Measurements from ENCODE around the gene NEK3.
"Not testable (repeated sequence)": the region's sequence is repeated elsewhere in the genome, so short reads cannot be mapped to it uniquely, and the experiment has no call there.

The NEK3 gene

GRCh38 chr13:52169839-52170238, 10.4 kb upstream of the NEK3 start:
- DNase-seq (ENCODE audit: low read depth in 2 of 2), result no peak

DNA sequence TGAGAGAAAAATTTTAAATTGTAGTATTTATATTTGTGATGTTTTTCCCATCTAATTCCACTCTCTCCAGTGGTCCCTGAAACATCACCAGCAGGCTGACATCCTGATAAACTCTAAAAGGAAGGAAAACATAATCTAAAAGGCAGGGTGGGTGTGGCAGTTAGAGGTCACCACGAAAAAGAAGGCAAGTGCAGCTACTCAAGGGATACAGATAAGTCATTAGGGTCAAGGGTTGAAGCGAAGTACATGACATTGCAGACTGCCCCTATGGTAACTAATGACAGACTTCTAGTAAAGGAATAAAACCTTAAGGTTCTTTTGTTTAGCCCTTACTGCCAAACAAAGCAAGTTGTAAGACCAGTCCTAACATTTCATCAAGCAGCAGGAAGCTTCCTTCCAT, 6.0 kb upstream of the NEK3 start:
- no peak for DNase-seq (ENCODE audit: low read depth in 2 of 2)

- DNase-seq (ENCODE audit: low read depth in 2 of 2), result no peak
Measured at GRCh38 chr13:52164989-52165388, 5.6 kb upstream of the NEK3 start.

GRCh38 chr13:52163878-52164277, 4.5 kb upstream of the NEK3 start:
- not testable (repeated sequence) for DNase-seq (ENCODE audit: low read depth in 2 of 2)

DNA sequence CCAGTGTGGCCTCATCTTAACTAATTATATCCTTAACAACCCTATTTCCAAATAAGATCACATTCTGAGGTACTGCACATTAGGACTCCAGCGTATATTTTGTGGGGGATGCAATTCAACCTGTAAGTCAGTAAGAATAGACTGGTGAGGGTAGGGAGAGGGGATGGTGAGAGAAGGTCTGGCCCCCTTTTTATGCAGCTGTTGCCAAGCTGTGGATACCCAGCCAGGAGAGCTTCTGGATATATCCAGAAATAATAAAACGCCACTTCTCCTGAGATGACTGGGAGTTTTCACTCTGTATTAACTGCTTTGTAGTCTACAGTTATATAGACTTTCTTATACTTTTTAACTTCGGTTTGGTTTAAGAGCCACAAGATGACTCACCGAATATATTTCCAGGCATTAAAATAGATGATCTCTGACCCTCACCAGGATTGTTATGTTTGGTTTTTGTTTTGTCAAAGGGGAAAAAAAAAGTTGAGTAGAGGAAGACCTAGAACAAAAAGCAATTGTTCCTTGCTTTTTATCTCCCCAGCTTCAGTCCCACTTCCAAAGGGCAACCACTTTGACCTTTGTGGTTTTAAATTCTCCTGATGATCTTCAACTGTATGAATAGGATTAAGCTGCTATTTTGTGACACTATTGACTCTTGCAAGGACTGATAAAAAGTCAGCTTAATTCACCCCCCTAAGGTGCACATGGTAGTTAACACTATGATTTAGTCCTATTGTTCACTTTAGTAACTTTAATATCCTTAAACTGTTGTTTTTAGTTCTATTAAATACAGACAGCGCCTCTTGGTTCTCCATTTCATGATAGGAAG, 3.1 kb upstream of the NEK3 start:
- DNase-seq (ENCODE audit: low read depth in 2 of 2), result no peak

GRCh38 chr13:52161181-52161646, 1.8 kb upstream of the NEK3 start:
- DNase-seq (ENCODE audit: low read depth in 2 of 2), result no peak

GRCh38 chr13:52160506-52160905, 1.1 kb upstream of the NEK3 start:
- no peak for DNase-seq (ENCODE audit: low read depth in 2 of 2)

DNA sequence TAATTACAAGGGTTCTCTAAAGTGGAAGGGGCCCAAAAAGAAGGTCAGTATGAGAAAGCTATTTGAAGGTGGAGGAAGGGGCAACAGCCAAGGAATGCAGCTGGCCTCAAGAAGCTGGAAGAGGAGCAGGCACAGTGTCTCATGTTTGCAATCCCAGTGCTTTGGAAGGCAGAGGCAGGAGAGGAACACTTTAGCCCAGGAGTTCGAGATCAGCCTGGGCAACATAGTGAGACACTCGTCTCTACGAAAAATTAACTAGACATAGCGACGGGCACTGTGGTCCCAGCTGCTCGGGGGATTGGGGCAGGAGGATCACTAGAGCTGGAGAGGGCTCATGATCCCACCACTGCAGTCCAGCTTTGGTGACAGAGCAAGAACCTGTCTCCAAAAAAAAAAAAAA, 656 bp upstream of the NEK3 start:
- DNase-seq (ENCODE audit: low read depth in 2 of 2), result no peak

DNA sequence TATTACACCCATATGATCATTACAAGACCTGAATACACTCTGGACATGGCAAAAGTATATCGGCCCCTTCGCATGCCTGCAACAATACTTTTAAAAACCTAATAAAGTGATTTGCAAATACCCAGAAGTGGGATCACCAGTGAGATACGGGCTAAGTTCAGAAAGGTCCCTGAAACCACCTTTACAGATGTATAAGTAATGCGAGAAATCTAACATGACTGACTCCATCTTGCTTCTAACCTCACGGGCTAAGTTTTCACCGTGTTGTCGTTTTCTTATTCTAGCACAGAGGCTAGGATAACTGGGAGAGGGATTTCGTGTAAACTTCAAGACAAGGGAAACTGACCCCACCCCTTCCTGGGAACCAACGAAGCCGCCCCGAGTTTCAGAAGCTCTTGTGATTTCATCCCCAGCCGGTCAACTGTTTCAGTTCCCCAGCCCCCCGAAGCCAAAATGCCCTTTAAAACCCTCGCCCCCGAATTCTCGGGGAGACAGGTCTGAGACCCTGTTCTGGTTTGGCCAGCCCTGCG, 703 bp downstream of the NEK3 start:
- no peak for DNase-seq (ENCODE audit: low read depth in 2 of 2)

- DNase-seq (ENCODE audit: low read depth in 2 of 2), result no peak
Measured at GRCh38 chr13:52156724-52157261, 2.6 kb downstream of the NEK3 start.

DNA sequence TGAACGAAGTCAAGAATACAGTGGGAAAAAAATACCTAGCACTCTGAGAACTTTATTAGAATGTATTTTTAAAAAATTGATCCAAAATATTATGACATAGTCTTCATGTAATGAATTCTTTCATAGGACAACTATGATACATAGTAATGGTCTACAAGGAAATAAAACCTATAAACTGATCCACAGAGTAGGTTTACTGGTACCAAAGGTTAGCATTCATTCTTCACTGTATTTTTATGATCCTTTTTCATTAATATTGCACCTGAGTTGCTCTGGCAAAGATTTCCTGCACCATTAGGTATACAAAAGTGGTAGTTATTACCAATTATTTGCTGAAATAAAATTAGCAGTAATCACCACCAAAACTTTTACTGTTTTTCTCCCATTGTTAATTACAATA, 4.2 kb downstream of the NEK3 start:
- DNase-seq (ENCODE audit: low read depth in 2 of 2), result no peak

- no peak for DNase-seq (ENCODE audit: low read depth in 2 of 2)
Measured at GRCh38 chr13:52147225-52147624, 12.2 kb downstream of the NEK3 start.

- DNase-seq (ENCODE audit: low read depth in 2 of 2), result no peak
Measured at GRCh38 chr13:52141299-52141698, 18.1 kb downstream of the NEK3 start.

GRCh38 chr13:52137489-52137888, 21.9 kb downstream of the NEK3 start:
- no peak for DNase-seq (ENCODE audit: low read depth in 2 of 2)

GRCh38 chr13:52136763-52137162, 22.6 kb downstream of the NEK3 start:
- DNase-seq (ENCODE audit: low read depth in 2 of 2), result no peak

DNA sequence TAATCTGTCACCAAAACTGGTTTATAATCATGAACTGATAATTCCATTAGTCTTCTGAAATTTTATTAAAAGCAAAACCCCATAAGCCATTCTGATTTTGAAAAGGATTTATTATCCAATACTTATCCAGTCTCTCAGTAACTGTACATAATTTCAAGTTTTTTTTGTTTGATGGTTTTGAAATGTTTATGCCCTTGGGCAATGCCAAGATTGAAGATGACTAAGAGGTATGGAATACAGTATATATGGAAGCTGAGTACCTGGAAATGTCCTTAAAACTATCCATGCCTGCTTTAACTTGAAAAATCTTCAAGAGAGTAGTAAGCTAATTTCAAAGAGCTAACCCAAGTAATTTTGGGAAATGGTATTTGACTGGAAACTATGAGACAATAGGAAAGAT, 28.8 kb downstream of the NEK3 start:
- no peak for DNase-seq (ENCODE audit: low read depth in 2 of 2)

- DNase-seq (ENCODE audit: low read depth in 2 of 2), result no peak
Measured at GRCh38 chr13:52128714-52129700, 30.4 kb downstream of the NEK3 start, which contains the start of gene NEK5. Gene NEK5 (minus strand): TSS chr13:52129073. CDS start chr13:52127482, 1,591 bp downstream.

DNA sequence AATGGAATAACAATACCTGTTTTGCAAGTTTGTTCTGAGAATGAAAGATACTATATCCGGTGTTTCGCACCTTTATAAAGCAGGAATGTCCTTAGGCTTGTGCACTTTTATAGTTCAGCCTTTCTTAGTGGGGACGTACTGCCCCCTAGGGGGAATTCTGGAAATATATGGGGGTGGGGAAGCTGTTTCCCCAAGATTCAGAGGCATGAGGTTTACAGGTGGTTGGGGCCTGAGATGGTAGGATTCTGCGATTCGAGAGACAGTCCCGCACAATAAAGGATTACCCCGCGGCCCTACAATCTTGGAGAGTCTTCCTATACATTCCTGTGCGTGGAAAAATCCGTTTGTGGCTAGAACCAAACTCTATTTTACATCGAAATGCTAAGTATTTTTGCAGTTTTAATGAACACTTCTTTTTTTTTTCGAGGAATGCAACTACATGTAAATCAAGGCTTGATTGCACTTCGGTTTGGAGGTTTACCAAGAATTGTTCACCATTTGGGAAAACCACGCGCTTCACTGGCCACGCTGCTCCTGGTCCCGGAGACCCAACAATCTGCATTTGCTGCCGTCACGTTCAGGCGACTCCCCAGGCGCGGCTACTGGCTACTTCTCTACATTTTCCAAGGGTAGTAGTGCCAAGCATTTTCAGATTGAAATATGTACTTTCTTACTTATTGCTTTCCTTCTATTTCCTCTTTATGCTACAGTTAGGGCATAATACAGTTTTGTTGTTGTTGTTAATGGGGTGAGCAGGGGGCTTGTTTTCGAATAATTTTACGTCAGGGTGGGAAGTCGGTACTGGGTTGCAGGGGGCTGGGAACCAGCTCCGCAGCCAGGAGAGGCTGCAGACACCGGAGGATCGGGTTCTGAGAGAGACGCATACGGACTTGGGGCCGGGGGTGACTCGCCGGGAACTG, 31.4 kb downstream of the NEK3 start:
- peak; percentile 10 for DNase-seq (ENCODE audit: low read depth in 2 of 2)

- DNase-seq (ENCODE audit: low read depth in 2 of 2), result no peak
Measured at GRCh38 chr13:52127378-52127777, 32.0 kb downstream of the NEK3 start.

GRCh38 chr13:52125547-52125946, 33.9 kb downstream of the NEK3 start:
- no peak for DNase-seq (ENCODE audit: low read depth in 2 of 2)

GRCh38 chr13:52118595-52118994, 40.8 kb downstream of the NEK3 start:
- no peak for DNase-seq (ENCODE audit: low read depth in 2 of 2)

Measured in fibroblast of skin of left biceps (primary cell).